Right lobe of liver (tissue), 4 donors: ENCODE results near the gene WDR20.

Experiments used
- POLR2A ChIP-seq: fragments of 450-650 bp; IDR thresholded peaks from one replicate; pipeline ENCODE4 v1.6.1; 2017; ENCODE audit warnings: antibody characterized with exemption, mild to moderate bottlenecking
- TF ChIP-seq, protein P1 (sequence below), 4 donors: fragments of 200-600 bp in 3 of 4; fragments of 450-650 bp in 1 of 4; IDR thresholded peaks; one replicate each; pipeline versions ENCODE4 v1.5.1 to v1.8.0; 2016 to 2022; ENCODE audit warnings: antibody characterized with exemption in 4 of 4, mild to moderate bottlenecking in 2 of 4
- donor health status: DM: no; HTN: no; CAD: no.
- donor health status: DM: no; HTN: no; CAD: no.
- donor health status: DM: no; HTN: yes; CAD: no.

GRCh38 chr14:102120888-102121287 is 18.8 kb upstream of the WDR20 start:
- TF ChIP-seq, protein P1, sequence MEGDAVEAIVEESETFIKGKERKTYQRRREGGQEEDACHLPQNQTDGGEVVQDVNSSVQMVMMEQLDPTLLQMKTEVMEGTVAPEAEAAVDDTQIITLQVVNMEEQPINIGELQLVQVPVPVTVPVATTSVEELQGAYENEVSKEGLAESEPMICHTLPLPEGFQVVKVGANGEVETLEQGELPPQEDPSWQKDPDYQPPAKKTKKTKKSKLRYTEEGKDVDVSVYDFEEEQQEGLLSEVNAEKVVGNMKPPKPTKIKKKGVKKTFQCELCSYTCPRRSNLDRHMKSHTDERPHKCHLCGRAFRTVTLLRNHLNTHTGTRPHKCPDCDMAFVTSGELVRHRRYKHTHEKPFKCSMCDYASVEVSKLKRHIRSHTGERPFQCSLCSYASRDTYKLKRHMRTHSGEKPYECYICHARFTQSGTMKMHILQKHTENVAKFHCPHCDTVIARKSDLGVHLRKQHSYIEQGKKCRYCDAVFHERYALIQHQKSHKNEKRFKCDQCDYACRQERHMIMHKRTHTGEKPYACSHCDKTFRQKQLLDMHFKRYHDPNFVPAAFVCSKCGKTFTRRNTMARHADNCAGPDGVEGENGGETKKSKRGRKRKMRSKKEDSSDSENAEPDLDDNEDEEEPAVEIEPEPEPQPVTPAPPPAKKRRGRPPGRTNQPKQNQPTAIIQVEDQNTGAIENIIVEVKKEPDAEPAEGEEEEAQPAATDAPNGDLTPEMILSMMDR (IDR thresholded peaks at IDR 0.05): no peak
- no peak for TF ChIP-seq POLR2A
